Measurements from ENCODE around the gene TLR9.

GRCh38 chr3:52233968-52234367 lies 8.5 kb upstream of the TLR9 start:
- no peak for TF ChIP-seq RAD51 (IDR thresholded peaks at IDR 0.05; ENCODE audit: borderline replicate concordance, low read depth)
- no peak for TF ChIP-seq CTBP1 (IDR thresholded peaks at IDR 0.05; ENCODE audit: borderline replicate concordance)
- no peak for TF ChIP-seq FOXP4 (CRISPR knock-in tag; IDR thresholded peaks at IDR 0.05; ENCODE audit: borderline replicate concordance)
- TF ChIP-seq E4F1 (CRISPR knock-in tag; IDR thresholded peaks at IDR 0.05; ENCODE audit: borderline replicate concordance) = no peak
- no peak for TF ChIP-seq ATF2 (CRISPR knock-in tag; IDR thresholded peaks at IDR 0.05)
- TF ChIP-seq SMC3 (conservative IDR thresholded peaks at IDR 0.05; ENCODE audit: insufficient read depth, low read depth, low read length) = no peak
- no peak for TF ChIP-seq ZBTB2 (IDR thresholded peaks at IDR 0.05)

All from K562 (cell line).